HG03521 (cell line): ENCODE data around the gene GRIK2.

Experiments used
- ATAC-seq: cut with Tn5 transposase; IDR thresholded peaks from one replicate; pipeline ENCODE4 v1.9.1; 2021; ENCODE audit warnings: mild to moderate bottlenecking, moderate library complexity; ENCODE audit not compliant: unreplicated experiment

Gene GRIK2

GRCh38 chr6:101451981-101452380, 58.5 kb downstream of the GRIK2 start:
- no peak for ATAC-seq

- ATAC-seq, result no peak
These were observed 59.7 kb downstream of the GRIK2 start for GRCh38 chr6:101453221-101453620.

DNA sequence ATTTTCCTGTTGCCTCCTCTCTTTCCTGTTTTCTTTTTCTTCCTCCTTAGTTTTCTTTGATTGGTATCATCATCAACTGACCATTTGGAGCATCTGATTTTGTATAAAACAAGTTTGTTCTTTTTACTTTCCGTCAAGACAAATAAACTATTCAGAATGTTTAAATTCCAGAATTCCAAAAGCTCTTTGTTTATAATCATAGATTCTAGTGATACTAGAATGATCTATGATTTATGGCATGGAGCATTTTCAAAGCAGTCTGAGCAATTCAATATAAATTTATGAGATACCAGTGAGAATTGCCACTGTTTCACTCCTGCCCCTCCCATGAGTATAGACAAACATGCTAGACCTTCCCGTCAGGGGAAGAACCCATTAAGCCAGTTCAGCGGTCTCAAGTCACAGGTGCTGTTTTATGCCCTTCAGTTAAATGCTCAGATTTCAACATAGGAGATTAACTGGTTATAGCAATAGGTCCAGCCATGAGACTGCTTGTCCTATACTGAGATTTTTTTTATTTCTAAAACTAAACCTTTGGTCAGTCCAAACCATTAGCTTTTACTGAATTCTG, 60.7 kb downstream of the GRIK2 start:
- no peak for ATAC-seq

GRCh38 chr6:101458336-101458735, 64.8 kb downstream of the GRIK2 start:
- no peak for ATAC-seq

DNA sequence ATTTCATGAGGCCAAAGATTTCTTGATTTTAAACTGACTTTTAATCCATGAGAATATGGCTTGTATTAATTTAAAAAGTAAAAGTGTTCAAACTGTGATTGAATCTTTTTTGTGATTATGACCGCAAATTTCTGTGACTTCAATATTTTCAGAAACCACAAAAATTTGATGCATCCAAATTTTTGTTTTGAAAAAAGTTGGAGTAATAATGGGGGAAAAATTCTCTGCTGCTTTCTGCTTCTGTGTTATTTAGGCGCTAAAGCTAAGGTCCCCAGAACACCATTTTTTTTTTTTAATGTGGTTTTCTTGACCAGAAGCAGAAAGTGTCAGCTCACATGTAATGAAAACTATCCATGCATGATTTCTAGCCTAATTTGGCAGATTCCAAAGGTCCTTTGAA, 65.3 kb downstream of the GRIK2 start:
- ATAC-seq, result no peak

DNA sequence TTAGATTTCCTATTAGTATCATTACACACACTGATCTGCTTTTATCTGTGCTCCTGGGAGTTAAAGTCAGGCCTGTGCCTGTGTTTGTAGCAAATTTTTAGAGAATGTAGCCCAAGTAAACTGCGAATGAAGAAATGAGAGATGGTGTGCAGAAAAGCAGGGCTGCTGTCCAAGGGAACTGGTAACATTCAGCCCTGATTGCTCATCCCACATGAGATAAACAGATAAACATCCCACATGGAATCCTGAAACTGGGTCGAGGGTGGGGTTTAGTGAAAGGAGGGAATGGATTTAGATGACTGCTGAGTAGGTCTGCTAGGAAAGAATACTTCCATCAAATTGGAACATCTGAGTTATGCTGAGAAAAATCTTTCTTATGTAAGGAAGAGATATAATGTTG, 69.1 kb downstream of the GRIK2 start:
- no peak for ATAC-seq

GRCh38 chr6:101465863-101466262, 72.4 kb downstream of the GRIK2 start:
- no peak for ATAC-seq

DNA sequence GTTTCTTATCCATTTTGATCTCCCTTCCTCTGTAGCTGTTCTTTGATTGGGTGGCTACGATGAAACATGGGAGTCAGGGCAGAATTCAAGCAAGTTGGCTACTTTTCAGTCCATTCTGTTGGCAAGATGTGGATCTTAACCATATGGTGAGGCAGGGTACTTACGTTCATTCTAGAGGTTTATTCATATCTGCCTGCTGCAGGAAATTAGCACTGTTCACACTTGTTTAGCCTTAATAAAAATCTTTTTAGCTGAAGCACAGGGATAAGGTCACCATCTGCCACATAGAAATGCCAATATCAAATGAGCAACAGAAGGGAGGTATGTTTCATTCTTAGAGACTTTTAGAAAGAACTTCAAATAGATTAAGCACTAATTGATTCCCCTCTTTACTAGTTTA, 83.9 kb downstream of the GRIK2 start:
- no peak for ATAC-seq

GRCh38 chr6:101478891-101479290, 85.4 kb downstream of the GRIK2 start:
- no peak for ATAC-seq

DNA sequence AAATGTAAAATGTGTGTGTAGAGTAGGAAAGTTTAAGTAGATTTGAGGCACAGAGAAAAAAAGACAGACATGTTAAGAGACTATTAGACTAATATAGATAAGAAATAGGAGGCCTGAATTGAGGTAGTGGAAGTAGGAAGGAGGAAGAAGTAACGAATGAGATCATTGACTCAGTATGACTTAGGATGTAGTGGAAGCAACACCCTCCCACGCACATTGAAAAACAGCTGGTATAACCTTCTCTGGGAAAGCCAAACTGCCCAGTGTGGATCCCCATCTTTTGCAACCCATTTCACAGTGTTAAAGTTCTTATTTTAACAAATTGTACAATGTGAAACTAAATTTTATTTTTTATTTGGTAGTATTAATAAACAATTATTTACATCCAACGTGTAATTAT, 89.1 kb downstream of the GRIK2 start:
- ATAC-seq, result no peak

- no peak for ATAC-seq
These were observed 91.3 kb downstream of the GRIK2 start for GRCh38 chr6:101484781-101485180.

GRCh38 chr6:101486124-101486523, 92.6 kb downstream of the GRIK2 start:
- ATAC-seq, result no peak

GRCh38 chr6:101486726-101487125, 93.2 kb downstream of the GRIK2 start:
- no peak for ATAC-seq

DNA sequence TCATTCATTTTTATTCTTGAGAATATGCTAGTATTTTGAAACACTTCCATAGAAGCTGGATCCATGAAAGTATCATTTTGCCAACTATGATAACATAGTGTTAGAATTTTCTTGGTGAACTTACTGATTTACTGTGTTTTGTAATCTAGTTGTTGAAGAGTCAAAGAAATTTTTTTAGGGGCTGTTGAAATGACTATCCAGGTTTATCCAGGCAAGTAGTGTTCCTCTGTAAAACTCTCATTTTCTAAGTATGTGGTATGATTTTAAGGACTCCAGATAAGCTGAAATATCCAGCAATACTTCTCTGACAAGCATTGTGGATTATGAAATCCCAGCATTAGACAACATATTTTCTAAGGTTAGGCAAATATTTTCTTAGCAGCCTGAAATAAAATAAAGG, 95.9 kb downstream of the GRIK2 start:
- ATAC-seq, result no peak

DNA sequence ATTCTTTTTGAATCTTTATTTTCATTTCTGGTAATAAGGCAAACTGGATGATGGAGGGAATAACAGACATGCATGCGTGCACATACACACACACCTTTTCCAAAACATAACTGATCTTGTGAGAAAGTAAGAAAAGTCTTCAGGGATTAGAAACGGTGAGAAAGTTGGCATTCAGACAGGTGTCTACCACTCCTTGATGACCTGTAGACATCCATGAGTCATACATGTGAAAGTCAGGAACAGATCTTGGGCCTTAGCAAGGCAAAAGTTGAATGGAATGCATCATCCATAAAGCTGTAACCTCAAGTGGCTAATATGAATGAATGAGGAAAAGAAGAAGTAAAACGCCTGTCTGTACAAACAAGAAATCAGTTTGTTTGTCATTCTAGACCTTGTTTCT, 97.3 kb downstream of the GRIK2 start:
- ATAC-seq, result no peak

DNA sequence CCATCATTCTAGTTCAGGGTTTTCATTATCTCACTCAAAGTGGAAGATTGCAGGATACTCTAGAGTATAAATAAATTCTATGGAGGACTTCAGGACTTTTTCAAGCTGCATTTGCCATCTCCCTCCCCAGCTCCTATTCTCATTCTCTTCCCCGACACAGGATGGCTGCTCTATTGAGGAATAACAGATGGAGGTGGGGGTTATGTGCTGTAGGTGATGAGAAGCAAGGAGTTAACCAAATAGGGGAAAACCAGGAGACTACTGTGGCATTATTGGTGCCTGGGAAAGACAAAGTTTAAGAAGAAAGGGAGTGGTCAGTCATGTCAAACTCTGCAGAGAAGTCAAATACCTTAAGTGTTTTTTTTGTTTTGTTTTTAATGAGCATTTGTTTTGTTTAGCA, 109.3 kb downstream of the GRIK2 start:
- ATAC-seq, result no peak

DNA sequence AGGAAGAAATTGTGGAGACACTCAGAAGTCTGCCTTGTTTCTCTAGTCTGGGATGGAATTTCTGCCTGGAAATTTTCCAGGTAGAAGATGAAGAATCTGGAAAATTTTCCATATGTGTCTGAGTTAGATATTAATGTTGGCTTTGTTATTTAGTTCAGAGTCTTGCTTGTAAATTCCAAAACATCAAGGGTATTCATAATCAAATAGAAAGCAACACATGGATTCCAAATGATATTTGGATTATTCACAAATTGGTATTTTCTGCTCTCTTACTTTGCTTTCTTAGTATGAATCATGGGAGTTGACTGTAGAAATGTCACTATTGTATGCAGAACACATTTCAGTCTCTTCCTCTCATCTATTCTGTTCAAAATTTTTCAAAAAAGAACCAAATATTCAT, 116.0 kb downstream of the GRIK2 start:
- ATAC-seq, result no peak

- no peak for ATAC-seq
These were observed 119.7 kb downstream of the GRIK2 start for GRCh38 chr6:101513181-101513580.

DNA sequence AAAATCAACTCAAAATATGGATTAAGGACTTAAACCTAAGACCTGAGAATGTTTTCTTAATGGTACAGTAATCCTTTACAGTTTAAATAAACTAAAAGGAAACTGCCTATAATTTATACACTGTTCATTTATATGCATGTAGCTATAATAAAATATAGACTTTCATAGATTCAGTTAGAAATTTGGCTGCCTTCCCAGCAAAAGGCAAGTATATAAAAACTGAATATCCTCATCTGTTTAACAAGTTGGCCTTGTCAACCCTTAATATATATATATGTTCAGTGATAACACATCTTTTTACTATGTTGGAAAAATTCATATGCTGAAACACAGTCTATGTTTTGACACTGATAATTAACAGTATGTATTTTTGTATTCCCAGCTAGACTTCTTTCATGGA, 123.1 kb downstream of the GRIK2 start:
- ATAC-seq, result no peak

DNA sequence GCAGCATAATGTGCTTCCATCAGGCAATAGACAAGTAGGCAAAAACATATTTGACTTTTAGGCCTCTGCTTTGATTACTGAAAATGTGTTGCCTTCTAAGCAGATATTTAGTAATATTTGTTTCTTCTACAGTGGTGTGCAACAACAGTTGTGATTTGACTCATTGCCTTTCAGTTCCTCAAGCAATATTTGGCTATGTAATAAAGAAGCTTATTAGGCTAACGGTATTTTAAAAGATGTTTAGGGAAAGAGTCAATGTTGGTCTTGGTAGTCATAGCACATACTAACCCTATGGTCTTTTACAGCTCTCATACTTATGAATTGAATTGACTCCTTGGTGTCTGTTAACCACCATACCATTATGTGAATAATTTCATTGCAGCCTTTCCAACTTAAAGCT, 124.1 kb downstream of the GRIK2 start:
- no peak for ATAC-seq

DNA sequence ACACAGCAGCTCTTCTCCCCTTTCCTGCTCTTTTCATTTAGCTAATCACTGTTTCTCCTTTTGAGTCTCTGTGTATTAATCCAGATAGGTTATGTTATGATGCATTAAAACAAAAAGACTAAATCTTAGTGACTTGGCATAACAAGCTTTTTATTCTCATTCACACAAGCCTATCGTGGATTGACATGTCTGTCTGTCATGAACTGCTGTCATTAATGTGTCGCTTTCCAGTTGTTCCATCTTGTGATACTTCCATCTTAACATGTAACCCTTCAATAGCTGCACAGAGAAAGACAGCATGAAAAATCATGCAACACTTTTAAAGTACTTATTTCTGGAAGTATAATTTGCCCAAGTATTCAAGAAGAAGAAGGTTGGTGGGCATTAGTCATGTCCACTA, 128.7 kb downstream of the GRIK2 start:
- no peak for ATAC-seq

- ATAC-seq, result no peak
These were observed 134.0 kb downstream of the GRIK2 start for GRCh38 chr6:101527467-101527866.

GRCh38 chr6:101528801-101529200, 135.3 kb downstream of the GRIK2 start:
- no peak for ATAC-seq

- ATAC-seq, result no peak
These were observed 138.0 kb downstream of the GRIK2 start for GRCh38 chr6:101531538-101531937.
